SK-N-SH (cell line): Measurements from ENCODE around the gene SRRT. TPM values are rescaled to one million over a fixed set of nuclear protein-coding genes. Genes with fewer than 3 reads are reported as not detected.

Experiments
- CTCF ChIA-PET: fragments of 300-600, 350-600 bp; formaldehyde crosslinking; extraction: SDS; loops from one replicate; lab custom pipeline; 2021; lab: Yijun Ruan, JAX
- POLR2A ChIA-PET: fragments of 350-600 bp; sonication (Branson Sonifier 250); formaldehyde crosslinking; extraction: SDS; loops from one replicate; lab custom pipeline; 2020; ENCODE audit warnings: antibody characterized with exemption, inconsistent platforms; lab: Yijun Ruan, JAX
- DNase-seq: peaks from one replicate; pipeline ENCODE4 v3.0.0; 2012
- H2AFZ ChIP-seq: fragments of 200-600 bp; sonication (generic); 2 replicates; pipeline ENCODE4 v1.8.1; 2016; ENCODE audit warnings: antibody characterized with exemption, mild to moderate bottlenecking, low read depth
- H3F3A ChIP-seq: fragments of 200-600 bp; sonication (generic); replicated peaks from 2 replicates; pipeline ENCODE3; 2016; ENCODE audit warnings: antibody characterized with exemption, mild to moderate bottlenecking; ENCODE audit not compliant: insufficient read depth
- H3K27ac ChIP-seq, 2 experiments: fragments of 200-500 bp in 1 of 2; fragments of 200-600 bp in 1 of 2; sonication (Bioruptor generic) in 1 of 2; sonication (generic), shearing (Covaris generic) in 1 of 2; 2 replicates each; pipeline versions ENCODE4 v1.5.1 to v1.6.1; 2014 to 2016; ENCODE audit warnings: low read depth in 2 of 2, inconsistent platforms in 1 of 2, low read length in 1 of 2, mild to moderate bottlenecking in 1 of 2, mixed read lengths in 1 of 2
- H3K27me3 ChIP-seq: fragments of 200-600 bp; sonication (generic), shearing (Covaris generic); 2 replicates; pipeline ENCODE4 v1.6.1; 2016; ENCODE audit warnings: mixed run types; ENCODE audit not compliant: insufficient read depth
- H3K36me3 ChIP-seq, 2 experiments: fragments of 200-500 bp in 1 of 2; fragments of 200-600 bp in 1 of 2; sonication (Bioruptor generic) in 1 of 2; sonication (generic) in 1 of 2; replicated peaks in 1 of 2; 2 replicates each; pipeline versions ENCODE3 to v1.5.1; 2014 to 2016; ENCODE audit warnings: low read length in 1 of 2, mild to moderate bottlenecking in 1 of 2; ENCODE audit not compliant: insufficient read depth in 2 of 2, control insufficient read depth in 1 of 2
- H3K4me1 ChIP-seq, 2 experiments: fragments of 200-500 bp in 1 of 2; fragments of 200-600 bp in 1 of 2; sonication (Bioruptor generic) in 1 of 2; sonication (generic), shearing (Covaris generic) in 1 of 2; 2 replicates each; pipeline versions ENCODE4 v1.5.1 to v1.6.1; 2014 to 2016; ENCODE audit warnings: low read depth in 1 of 2, low read length in 1 of 2, mixed run types in 1 of 2; ENCODE audit not compliant: insufficient read depth in 2 of 2, control insufficient read depth in 1 of 2
- H3K4me2 ChIP-seq: fragments of 200-600 bp; sonication (generic), shearing (Covaris generic); 2 replicates; pipeline ENCODE4 v1.6.1; 2017; ENCODE audit warnings: mixed run types
- H3K4me3 ChIP-seq, 2 experiments: fragments of 200-500 bp in 1 of 2; fragments of 200-600 bp in 1 of 2; sonication (Bioruptor generic) in 1 of 2; sonication (generic), shearing (Covaris generic) in 1 of 2; 2 replicates each; pipeline versions ENCODE4 v1.5.1 to v1.8.1; 2014 to 2016; ENCODE audit warnings: low read depth in 2 of 2, inconsistent platforms in 1 of 2, low read length in 1 of 2, mild to moderate bottlenecking in 1 of 2, mixed read lengths in 1 of 2, moderate library complexity in 1 of 2
- H3K79me2 ChIP-seq: fragments of 200-600 bp; sonication (generic); 2 replicates; pipeline ENCODE4 v1.8.1; 2017; ENCODE audit warnings: mild to moderate bottlenecking; ENCODE audit not compliant: insufficient read depth
- H3K9ac ChIP-seq: fragments of 200-600 bp; sonication (generic); 2 replicates; pipeline ENCODE4 v1.6.1; 2017; ENCODE audit warnings: mixed run types
- H3K9me2 ChIP-seq: fragments of 200-600 bp; sonication (generic); 2 replicates; pipeline ENCODE4 v1.6.1; 2017; ENCODE audit warnings: mixed run types
- H3K9me3 ChIP-seq: fragments of 200-600 bp; sonication (generic); 2 replicates; pipeline ENCODE4 v1.6.1; 2017; ENCODE audit warnings: mixed run types, mild to moderate bottlenecking, moderate library complexity
- H4K20me1 ChIP-seq: fragments of 200-600 bp; sonication (generic); 2 replicates; pipeline ENCODE4 v1.6.1; 2017; ENCODE audit warnings: mild to moderate bottlenecking, mixed run types; ENCODE audit not compliant: insufficient read depth
- EZH2phosphoT487 ChIP-seq: fragments of 200-600 bp; sonication (generic); IDR thresholded peaks from 2 replicates; pipeline ENCODE4 v1.6.1; 2017; ENCODE audit warnings: low read depth, mixed run types, mild to moderate bottlenecking, antibody characterized with exemption, moderate library complexity, borderline replicate concordance
- FOSL2 ChIP-seq: IDR thresholded peaks from 2 replicates; pipeline ENCODE4 v1.4.0; 2012; ENCODE audit warnings: low read depth, mild to moderate bottlenecking, moderate library complexity, borderline replicate concordance
- GATA2 ChIP-seq: sonication (generic); formaldehyde crosslinking; IDR thresholded peaks from 2 replicates; pipeline ENCODE4 v1.5.0; 2020; ENCODE audit warnings: mild to moderate bottlenecking, missing genetic modification reagents
- MEF2A ChIP-seq: IDR thresholded peaks from 2 replicates; pipeline ENCODE4 v1.4.0; 2012; ENCODE audit warnings: low read depth, borderline replicate concordance
- MXI1 ChIP-seq: IDR thresholded peaks from 2 replicates; pipeline ENCODE4 v1.6.1; 2012; ENCODE audit warnings: mild to moderate bottlenecking, low read depth, low read length, improper control_type of control experiment
- RXRA ChIP-seq: IDR thresholded peaks from 2 replicates; pipeline ENCODE4 v1.4.0; 2012; ENCODE audit warnings: low read depth, mild to moderate bottlenecking, borderline replicate concordance
- TCF12 ChIP-seq: IDR thresholded peaks from 2 replicates; pipeline ENCODE4 v1.4.0; 2012
- TEAD4 ChIP-seq: IDR thresholded peaks from 2 replicates; pipeline ENCODE4 v1.4.0; 2012; ENCODE audit warnings: mild to moderate bottlenecking, borderline replicate concordance; ENCODE audit not compliant: insufficient read depth
- YY1 ChIP-seq: IDR thresholded peaks from 2 replicates; pipeline ENCODE4 v1.4.0; 2012; ENCODE audit warnings: low read depth, mild to moderate bottlenecking
- WGBS: methylation state at CpG from one replicate; pipeline ENCODE4 v1.1.6; 2017; ENCODE audit warnings: low lambda C conversion rate; 5-methylcytosine and 5-hydroxymethylcytosine counted together
- polyA plus RNA-seq, 3 experiments: library from polyadenylated mRNA; depleted of rRNA; stranded (reverse); fragments of >200 nt; gene quantifications; 2 replicates each; pipeline ENCODE4 v1.2.3, GENCODE V29; 2012
- TF ChIP-seq, protein P1 (sequence below): IDR thresholded peaks from 2 replicates; pipeline ENCODE4 v1.4.0; 2012; ENCODE audit warnings: low read depth, borderline replicate concordance
- TF ChIP-seq, protein P2 (sequence below): fragments of 150-350 bp; IDR thresholded peaks from 2 replicates; pipeline ENCODE4 v1.6.1; 2017; ENCODE audit warnings: antibody characterized with exemption, low read length, low read depth, borderline replicate concordance
- TF ChIP-seq, protein P3 (sequence below): IDR thresholded peaks from 2 replicates; pipeline ENCODE4; 2012
- TF ChIP-seq, protein P4 (sequence below): IDR thresholded peaks from 2 replicates; pipeline ENCODE4 v1.4.0; 2012; ENCODE audit warnings: low read depth
- TF ChIP-seq, protein P5 (sequence below): IDR thresholded peaks from 2 replicates; pipeline ENCODE4 v1.6.1; 2012; ENCODE audit warnings: mild to moderate bottlenecking, low read depth, low read length, moderate library complexity

SRRT gene
- polyA plus RNA-seq, 1 of the 3 experiments (the other 2 are of a cell fraction): 92.7 TPM

DNA sequence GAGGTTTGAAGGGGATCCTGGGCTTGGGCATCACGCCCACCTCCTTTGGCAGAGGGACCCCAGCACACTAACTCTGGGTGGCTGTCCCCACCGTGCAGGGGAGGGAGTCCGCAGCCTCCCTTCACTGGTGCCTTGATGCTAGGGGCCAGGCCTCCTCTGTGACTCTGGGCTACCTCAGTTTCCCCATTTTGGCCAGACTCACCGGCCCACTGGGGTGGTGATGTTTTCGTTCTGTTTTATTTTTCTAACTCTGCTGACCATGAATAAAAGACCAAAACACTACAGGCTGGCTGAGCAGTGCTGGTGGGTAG is 8.2 kb upstream of the SRRT start:
- H3K79me2 ChIP-seq: no peaks in the 10 kb centered on the region
- H3K9me3 ChIP-seq: no peaks in the 10 kb centered on the region
- H3K9me2 ChIP-seq: no peaks in the 10 kb centered on the region
- no peak overlapping the region for H3K4me3 ChIP-seq
- POLR2A ChIA-PET: no interaction called here
- H3K9ac ChIP-seq: peak overlapping the region; percentile 31; the same call in 1 of the 2 replicates
- peak overlapping the region in 1 of 2 experiments; percentile 43; a peak in 1 of 4 replicates for H3K27ac ChIP-seq
- peaks cover 2 to 19% of the 10 kb centered on the region in 2 experiments; a peak in 3 of 4 replicates for H3K4me1 ChIP-seq
- H4K20me1 ChIP-seq: no peaks in the 10 kb centered on the region
- H3K36me3 ChIP-seq: peaks cover 8 to 12% of the 10 kb centered on the region in 2 experiments
- TF ChIP-seq GATA2 (CRISPR knock-in tag) (no peak), TEAD4 (no peak), EZH2phosphoT487 (no peak)
- H3F3A ChIP-seq: peaks cover 22% of the 10 kb centered on the region
- 94% methylated on average over 5 of the region's 5 CpGs for WGBS
- DNase-seq: peak; percentile 38
- CTCF ChIA-PET: interaction anchor here (1.1 kb wide), 1 partner anchor 15 kb away, joined by 9 read pairs; the partner anchor contains the start of gene SLC12A9
- no peaks in the 10 kb centered on the region for H3K27me3 ChIP-seq
- H2AFZ ChIP-seq: peak overlapping the region; percentile 0; the same call in 1 of the 2 replicates
- H3K4me2 ChIP-seq: peak overlapping the region; percentile 25; the same call in 1 of the 2 replicates

DNA sequence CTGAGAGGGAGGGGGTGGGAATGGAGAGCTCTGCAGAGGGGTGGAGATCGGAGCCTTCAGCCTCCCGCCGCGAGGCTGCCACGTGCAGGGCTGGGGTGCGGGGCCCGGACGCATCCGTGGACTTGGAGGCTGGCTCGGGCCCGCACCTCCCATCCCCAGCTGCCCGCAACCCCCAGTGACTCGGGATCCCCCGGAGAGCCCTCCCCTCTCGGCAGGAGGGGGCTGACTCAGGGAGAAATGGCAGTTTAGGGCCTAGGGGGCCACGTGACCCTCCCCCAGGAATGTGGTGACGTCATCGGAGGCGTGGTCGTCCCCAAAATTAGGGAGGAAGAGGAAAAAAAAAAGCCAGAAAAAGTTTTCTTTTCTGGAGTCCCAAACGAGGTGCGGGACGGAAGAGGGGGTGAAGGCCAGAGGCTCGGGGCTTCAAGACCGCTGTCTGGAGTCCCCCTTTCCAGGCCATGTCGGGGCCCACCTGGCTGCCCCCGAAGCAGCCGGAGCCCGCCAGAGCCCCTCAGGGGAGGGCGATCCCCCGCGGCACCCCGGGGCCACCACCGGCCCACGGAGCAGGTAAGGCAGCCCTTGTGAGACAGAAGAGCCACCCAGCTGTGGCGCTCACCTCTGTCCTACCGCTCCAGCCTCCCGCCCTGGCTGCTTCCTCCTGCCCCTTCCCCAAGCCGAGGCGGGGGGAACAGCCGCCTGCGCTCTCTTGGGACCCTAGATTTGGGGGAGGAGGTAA is 7.7 kb upstream of the SRRT start, which contains the start of gene TRIP6:
TSS of gene TRIP6 (plus strand) at position 348 of the 736 bp plus-strand sequence. CDS start at position 459, 111 bp downstream.
- H3K4me1 ChIP-seq: peaks cover 2 to 19% of the 10 kb centered on the region in 2 experiments; a peak in 3 of 4 replicates
- peak within 1 kb of the TSS; percentile 0; the same call in 1 of the 2 replicates for H2AFZ ChIP-seq
- H3K27me3 ChIP-seq: no peaks in the 10 kb centered on the region
- 75% methylated on average over 33 of the region's 42 CpGs for WGBS
- peak within 1 kb of the TSS; percentile 25; the same call in 1 of the 2 replicates for H3K4me2 ChIP-seq
- H3K36me3 ChIP-seq: peaks cover 8 to 10% of the 10 kb centered on the region in 2 experiments
- H3K79me2 ChIP-seq: no peaks in the 10 kb centered on the region
- no peaks in the 10 kb centered on the region for H3K9me2 ChIP-seq
- no peaks in the 10 kb centered on the region for H4K20me1 ChIP-seq
- H3K4me3 ChIP-seq: no peak within 1 kb of the TSS
- ChIA-PET POLR2A (no interaction called here), CTCF (interaction anchor here (1.1 kb wide), 1 partner anchor 15 kb away, joined by 9 read pairs; the partner anchor contains the start of gene SLC12A9)
- peak within 1 kb of the TSS; percentile 31; the same call in 1 of the 2 replicates for H3K9ac ChIP-seq
- no peaks in the 10 kb centered on the region for H3K9me3 ChIP-seq
- H3K27ac ChIP-seq: peak within 1 kb of the TSS in 1 of 2 experiments; percentile 43; a peak in 1 of 4 replicates
- peak; percentile 6; the same call in 1 of the 2 replicates for TF ChIP-seq TCF12
- no peak for TF ChIP-seq YY1
- TF ChIP-seq, protein P1, sequence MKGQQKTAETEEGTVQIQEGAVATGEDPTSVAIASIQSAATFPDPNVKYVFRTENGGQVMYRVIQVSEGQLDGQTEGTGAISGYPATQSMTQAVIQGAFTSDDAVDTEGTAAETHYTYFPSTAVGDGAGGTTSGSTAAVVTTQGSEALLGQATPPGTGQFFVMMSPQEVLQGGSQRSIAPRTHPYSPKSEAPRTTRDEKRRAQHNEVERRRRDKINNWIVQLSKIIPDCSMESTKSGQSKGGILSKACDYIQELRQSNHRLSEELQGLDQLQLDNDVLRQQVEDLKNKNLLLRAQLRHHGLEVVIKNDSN: peak; percentile 89
- TF ChIP-seq GATA2 (CRISPR knock-in tag): no peak
- TF ChIP-seq FOSL2: peak; percentile 43; the same call in 1 of the 2 replicates
- TF ChIP-seq, protein P2, sequence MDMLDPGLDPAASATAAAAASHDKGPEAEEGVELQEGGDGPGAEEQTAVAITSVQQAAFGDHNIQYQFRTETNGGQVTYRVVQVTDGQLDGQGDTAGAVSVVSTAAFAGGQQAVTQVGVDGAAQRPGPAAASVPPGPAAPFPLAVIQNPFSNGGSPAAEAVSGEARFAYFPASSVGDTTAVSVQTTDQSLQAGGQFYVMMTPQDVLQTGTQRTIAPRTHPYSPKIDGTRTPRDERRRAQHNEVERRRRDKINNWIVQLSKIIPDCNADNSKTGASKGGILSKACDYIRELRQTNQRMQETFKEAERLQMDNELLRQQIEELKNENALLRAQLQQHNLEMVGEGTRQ: peak; percentile 46; the same call in 1 of the 2 replicates
- TF ChIP-seq, protein P3, sequence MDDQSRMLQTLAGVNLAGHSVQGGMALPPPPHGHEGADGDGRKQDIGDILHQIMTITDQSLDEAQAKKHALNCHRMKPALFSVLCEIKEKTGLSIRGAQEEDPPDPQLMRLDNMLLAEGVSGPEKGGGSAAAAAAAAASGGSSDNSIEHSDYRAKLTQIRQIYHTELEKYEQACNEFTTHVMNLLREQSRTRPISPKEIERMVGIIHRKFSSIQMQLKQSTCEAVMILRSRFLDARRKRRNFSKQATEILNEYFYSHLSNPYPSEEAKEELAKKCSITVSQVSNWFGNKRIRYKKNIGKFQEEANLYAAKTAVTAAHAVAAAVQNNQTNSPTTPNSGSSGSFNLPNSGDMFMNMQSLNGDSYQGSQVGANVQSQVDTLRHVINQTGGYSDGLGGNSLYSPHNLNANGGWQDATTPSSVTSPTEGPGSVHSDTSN: 0 out of 2 replicates have a peak, but pooled peaks have one; percentile 22
- TF ChIP-seq MEF2A: no peak
- no peak for TF ChIP-seq EZH2phosphoT487
- no peak for TF ChIP-seq RXRA
- TF ChIP-seq, protein P4, sequence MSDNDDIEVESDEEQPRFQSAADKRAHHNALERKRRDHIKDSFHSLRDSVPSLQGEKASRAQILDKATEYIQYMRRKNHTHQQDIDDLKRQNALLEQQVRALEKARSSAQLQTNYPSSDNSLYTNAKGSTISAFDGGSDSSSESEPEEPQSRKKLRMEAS: no peak
- TF ChIP-seq, protein P5, sequence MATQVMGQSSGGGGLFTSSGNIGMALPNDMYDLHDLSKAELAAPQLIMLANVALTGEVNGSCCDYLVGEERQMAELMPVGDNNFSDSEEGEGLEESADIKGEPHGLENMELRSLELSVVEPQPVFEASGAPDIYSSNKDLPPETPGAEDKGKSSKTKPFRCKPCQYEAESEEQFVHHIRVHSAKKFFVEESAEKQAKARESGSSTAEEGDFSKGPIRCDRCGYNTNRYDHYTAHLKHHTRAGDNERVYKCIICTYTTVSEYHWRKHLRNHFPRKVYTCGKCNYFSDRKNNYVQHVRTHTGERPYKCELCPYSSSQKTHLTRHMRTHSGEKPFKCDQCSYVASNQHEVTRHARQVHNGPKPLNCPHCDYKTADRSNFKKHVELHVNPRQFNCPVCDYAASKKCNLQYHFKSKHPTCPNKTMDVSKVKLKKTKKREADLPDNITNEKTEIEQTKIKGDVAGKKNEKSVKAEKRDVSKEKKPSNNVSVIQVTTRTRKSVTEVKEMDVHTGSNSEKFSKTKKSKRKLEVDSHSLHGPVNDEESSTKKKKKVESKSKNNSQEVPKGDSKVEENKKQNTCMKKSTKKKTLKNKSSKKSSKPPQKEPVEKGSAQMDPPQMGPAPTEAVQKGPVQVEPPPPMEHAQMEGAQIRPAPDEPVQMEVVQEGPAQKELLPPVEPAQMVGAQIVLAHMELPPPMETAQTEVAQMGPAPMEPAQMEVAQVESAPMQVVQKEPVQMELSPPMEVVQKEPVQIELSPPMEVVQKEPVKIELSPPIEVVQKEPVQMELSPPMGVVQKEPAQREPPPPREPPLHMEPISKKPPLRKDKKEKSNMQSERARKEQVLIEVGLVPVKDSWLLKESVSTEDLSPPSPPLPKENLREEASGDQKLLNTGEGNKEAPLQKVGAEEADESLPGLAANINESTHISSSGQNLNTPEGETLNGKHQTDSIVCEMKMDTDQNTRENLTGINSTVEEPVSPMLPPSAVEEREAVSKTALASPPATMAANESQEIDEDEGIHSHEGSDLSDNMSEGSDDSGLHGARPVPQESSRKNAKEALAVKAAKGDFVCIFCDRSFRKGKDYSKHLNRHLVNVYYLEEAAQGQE: no peak
- no peak for TF ChIP-seq MXI1
- peak; percentile 69; the same call in 1 of the 2 replicates for TF ChIP-seq TEAD4
- DNase-seq: peak; percentile 59
- peaks cover 24% of the 10 kb centered on the region for H3F3A ChIP-seq
